ENCODE data around the gene BHLHE23.

Gene BHLHE23

DNA sequence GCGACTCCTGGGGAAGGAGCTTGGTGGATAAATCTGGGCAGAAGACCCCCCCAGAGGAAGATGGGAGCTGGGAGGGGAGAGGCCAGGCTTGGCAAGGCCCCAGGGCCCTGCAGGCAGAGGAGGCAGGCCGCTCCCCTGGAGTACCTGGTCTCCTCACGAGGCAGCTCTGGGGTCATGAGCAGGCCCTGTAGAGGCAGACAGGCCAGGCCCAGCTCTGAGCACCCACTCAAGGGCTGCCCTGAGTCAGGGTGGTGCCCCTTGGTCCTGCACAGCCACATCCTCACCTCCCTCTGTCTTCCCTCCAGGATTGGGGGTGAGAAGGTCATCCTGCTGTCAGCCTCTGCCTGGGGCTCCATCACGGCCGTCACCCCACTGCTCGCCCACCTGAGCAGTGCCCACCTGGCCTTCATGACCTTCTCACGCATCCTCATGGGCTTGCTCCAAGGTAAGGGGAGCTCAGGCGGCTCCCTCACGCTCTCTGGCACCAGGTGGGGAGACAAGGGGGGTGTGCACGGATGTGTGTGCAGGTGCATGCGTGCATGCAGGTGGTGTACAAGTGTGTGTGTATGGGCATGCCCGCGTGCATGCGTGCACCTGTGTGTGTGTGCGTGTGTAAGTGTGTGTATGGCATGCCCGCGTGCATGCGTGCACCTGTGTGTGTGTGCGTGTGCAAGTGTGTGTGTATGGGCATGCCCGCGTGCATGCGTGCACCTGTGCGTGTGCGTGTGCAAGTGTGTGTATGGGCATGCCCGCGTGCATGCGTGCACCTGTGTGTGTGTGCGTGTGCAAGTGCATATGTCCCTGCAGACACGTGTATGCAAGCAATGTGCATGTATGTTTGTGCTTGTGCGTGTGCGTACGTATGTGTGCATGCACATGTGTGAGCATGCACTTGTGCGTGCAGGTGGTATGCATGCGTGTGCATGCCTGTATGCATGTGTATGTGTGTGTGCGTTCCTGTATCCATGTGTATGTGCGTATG, 49.3 kb downstream of the BHLHE23 start:
- TF ChIP-seq GATA2 (IDR thresholded peaks at IDR 0.05; ENCODE audit: low read depth, low read length) (no peak), GATA3 (IDR thresholded peaks at IDR 0.05; ENCODE audit: low read depth, low read length) (no peak)

DNA sequence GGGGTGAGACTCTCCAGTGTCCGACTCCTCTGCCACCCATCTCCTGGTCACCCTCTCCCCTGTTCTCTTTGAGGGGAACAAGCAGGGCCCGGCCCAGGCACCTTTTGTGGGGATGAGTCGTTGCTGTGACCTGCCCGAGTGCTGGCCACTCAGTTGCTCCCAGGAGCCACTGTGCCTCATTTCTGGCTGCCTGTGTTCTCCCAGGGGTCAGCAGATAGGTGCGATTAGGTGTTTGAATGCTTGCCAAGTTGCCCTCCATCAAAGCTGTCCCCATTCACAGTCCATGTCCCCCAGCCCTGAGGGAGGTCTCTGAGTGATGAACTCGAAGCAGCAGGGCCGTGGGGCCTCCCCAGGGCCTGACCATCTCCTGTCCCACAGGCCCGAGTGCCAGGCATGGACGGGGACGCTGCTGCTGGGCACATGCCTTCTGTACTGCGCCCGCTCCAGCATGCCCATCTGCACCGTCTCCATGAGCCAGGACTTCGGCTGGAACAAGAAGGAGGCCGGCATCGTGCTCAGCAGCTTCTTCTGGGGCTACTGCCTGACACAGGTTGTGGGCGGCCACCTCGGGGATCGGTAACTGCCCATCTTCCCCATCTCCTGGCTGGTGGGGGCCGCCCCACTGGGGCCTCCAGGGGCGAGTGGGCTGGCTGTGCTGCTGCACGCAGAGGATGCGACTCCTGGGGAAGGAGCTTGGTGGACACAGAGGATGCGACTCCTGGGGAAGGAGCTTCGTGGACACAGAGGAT, 50.2 kb downstream of the BHLHE23 start:
- TF ChIP-seq GATA3 (IDR thresholded peaks at IDR 0.05; ENCODE audit: low read depth, low read length) (no peak), GATA2 (IDR thresholded peaks at IDR 0.05; ENCODE audit: low read depth, low read length) (no peak)
